HepG2 (cell line): ENCODE results near the gene APRT. TPM values are rescaled to one million over a fixed set of nuclear protein-coding genes. Genes with fewer than 3 reads are reported as not detected.

Experiments
- polyA plus RNA-seq, 8 experiments: library from polyadenylated mRNA; depleted of rRNA in 3 of 8; stranded (reverse) in 7 of 8; unstranded in 1 of 8; fragments of >200 nt; fragmentation: Illumina TruSeq in 4 of 8; extraction: Trizol in 4 of 8; gene quantifications; 2 replicates each; pipeline versions ENCODE4 v1.2.1 to v1.2.3, GENCODE V29; 2011 to 2016; ENCODE audit warnings: low read depth in 4 of 8, missing spikeins in 1 of 8, mixed read lengths in 1 of 8; ENCODE audit not compliant: insufficient read depth in 1 of 8
- total RNA-seq, 5 experiments: library from RNA; depleted of rRNA; stranded (reverse); fragments of >200 nt; fragmentation: Illumina TruSeq; extraction: Trizol; gene quantifications; 2 replicates each; pipeline ENCODE4 v1.2.3, GENCODE V29; 2016; ENCODE audit warnings: low read depth in 1 of 5
- TF ChIP-seq, protein P1 (sequence below): sonication (generic); formaldehyde crosslinking; IDR thresholded peaks from 2 replicates; pipeline ENCODE4 v1.4.0; 2020; ENCODE audit warnings: missing genetic modification reagents, borderline replicate concordance
- TF ChIP-seq, protein P2 (sequence below): IDR thresholded peaks from 2 replicates; pipeline ENCODE4 v1.6.1; 2016; ENCODE audit warnings: mild to moderate bottlenecking, missing biosample characterization, missing genetic modification reagents
- TF ChIP-seq, protein P3 (sequence below), 2 experiments: fragments of 450-650 bp in 1 of 2; sonication (generic) in 1 of 2; formaldehyde crosslinking; IDR thresholded peaks; 2 replicates each; pipeline versions ENCODE4 v1.5.0 to v1.8.0; 2020 to 2022; ENCODE audit warnings: mild to moderate bottlenecking in 1 of 2, missing genetic modification reagents in 1 of 2
- TF ChIP-seq, protein P4 (sequence below): sonication (generic); formaldehyde crosslinking; IDR thresholded peaks from 2 replicates; pipeline ENCODE4 v1.5.1; 2020; ENCODE audit warnings: missing genetic modification reagents, mild to moderate bottlenecking, borderline replicate concordance

Gene APRT
- total and polyA plus RNA-seq, 2 of the 13 experiments (the other 11 are each of a cell fraction or from before 2014, with no cell fraction given), result 155 to 242 TPM

DNA sequence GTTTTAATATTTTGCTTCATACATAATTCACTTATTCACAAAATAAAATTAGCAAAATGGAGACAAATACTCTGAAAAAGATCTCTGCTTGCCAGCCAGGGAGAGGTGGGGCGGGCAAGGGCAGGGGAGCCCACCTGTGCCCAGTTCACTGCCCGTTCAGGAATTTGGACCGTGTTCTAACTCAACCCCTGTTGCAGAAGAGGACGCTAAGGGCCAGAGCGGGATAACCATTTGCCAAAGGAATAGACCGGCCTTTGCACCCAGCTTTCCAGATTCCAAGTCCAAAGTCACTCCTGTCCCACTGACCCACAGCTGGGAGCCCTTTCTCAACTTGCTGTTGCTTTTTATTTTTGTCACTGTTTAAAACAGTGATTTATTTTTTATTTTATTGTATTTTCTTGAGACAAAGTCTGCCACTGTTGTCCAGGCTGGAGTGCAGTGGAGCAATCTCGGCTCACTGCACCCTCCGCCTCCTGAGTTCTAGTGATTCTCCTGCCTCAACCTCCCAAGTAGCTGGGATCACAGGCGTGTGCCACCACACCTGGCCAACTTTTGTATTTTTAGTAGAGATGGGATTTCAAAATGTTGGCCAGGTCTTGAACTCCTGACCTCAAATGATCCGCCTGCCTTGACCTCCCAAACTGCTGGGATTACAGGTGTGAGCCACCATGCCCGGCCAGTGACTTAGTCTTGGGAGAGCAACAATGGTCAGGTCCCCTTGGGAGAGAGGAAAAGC lies 24.0 kb downstream of the APRT start (continued):
- TF ChIP-seq, protein P1, sequence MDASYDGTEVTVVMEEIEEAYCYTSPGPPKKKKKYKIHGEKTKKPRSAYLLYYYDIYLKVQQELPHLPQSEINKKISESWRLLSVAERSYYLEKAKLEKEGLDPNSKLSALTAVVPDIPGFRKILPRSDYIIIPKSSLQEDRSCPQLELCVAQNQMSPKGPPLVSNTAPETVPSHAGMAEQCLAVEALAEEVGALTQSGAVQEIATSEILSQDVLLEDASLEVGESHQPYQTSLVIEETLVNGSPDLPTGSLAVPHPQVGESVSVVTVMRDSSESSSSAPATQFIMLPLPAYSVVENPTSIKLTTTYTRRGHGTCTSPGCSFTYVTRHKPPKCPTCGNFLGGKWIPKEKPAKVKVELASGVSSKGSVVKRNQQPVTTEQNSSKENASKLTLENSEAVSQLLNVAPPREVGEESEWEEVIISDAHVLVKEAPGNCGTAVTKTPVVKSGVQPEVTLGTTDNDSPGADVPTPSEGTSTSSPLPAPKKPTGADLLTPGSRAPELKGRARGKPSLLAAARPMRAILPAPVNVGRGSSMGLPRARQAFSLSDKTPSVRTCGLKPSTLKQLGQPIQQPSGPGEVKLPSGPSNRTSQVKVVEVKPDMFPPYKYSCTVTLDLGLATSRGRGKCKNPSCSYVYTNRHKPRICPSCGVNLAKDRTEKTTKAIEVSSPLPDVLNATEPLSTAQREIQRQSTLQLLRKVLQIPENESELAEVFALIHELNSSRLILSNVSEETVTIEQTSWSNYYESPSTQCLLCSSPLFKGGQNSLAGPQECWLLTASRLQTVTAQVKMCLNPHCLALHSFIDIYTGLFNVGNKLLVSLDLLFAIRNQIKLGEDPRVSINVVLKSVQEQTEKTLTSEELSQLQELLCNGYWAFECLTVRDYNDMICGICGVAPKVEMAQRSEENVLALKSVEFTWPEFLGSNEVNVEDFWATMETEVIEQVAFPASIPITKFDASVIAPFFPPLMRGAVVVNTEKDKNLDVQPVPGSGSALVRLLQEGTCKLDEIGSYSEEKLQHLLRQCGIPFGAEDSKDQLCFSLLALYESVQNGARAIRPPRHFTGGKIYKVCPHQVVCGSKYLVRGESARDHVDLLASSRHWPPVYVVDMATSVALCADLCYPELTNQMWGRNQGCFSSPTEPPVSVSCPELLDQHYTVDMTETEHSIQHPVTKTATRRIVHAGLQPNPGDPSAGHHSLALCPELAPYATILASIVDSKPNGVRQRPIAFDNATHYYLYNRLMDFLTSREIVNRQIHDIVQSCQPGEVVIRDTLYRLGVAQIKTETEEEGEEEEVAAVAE (CRISPR knock-in tag), result no peak
- TF ChIP-seq, protein P2, sequence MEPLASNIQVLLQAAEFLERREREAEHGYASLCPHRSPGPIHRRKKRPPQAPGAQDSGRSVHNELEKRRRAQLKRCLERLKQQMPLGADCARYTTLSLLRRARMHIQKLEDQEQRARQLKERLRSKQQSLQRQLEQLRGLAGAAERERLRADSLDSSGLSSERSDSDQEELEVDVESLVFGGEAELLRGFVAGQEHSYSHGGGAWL (CRISPR knock-in tag), result no peak
- TF ChIP-seq, protein P3, sequence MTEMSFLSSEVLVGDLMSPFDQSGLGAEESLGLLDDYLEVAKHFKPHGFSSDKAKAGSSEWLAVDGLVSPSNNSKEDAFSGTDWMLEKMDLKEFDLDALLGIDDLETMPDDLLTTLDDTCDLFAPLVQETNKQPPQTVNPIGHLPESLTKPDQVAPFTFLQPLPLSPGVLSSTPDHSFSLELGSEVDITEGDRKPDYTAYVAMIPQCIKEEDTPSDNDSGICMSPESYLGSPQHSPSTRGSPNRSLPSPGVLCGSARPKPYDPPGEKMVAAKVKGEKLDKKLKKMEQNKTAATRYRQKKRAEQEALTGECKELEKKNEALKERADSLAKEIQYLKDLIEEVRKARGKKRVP (CRISPR knock-in tag; IDR thresholded peaks at IDR 0.05), result no peak
- TF ChIP-seq, protein P4, sequence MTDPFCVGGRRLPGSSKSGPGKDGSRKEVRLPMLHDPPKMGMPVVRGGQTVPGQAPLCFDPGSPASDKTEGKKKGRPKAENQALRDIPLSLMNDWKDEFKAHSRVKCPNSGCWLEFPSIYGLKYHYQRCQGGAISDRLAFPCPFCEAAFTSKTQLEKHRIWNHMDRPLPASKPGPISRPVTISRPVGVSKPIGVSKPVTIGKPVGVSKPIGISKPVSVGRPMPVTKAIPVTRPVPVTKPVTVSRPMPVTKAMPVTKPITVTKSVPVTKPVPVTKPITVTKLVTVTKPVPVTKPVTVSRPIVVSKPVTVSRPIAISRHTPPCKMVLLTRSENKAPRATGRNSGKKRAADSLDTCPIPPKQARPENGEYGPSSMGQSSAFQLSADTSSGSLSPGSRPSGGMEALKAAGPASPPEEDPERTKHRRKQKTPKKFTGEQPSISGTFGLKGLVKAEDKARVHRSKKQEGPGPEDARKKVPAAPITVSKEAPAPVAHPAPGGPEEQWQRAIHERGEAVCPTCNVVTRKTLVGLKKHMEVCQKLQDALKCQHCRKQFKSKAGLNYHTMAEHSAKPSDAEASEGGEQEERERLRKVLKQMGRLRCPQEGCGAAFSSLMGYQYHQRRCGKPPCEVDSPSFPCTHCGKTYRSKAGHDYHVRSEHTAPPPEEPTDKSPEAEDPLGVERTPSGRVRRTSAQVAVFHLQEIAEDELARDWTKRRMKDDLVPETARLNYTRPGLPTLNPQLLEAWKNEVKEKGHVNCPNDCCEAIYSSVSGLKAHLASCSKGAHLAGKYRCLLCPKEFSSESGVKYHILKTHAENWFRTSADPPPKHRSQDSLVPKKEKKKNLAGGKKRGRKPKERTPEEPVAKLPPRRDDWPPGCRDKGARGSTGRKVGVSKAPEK (CRISPR knock-in tag), result no peak
